G401 (cell line): ENCODE data around the gene TAGLN2. TPM values are rescaled to one million over a fixed set of nuclear protein-coding genes. Genes with fewer than 3 reads are reported as not detected.
A peak's percentile ranks its signal among the peaks of the same experiment; 100 is the strongest.
"Not testable (repeated sequence)": the region's sequence is repeated elsewhere in the genome, so short reads cannot be mapped to it uniquely, and the experiment has no call there.

Experiments used
- DNase-seq: peaks from one replicate; pipeline ENCODE4 v3.0.0-alpha.2; 2015; ENCODE audit warnings: low spot score
- in situ Hi-C: cut with HindIII; loops from 2 replicates; pipeline ENCODE4 v1.10.0; 2016; ENCODE audit warnings: low sequenced_read_pairs, mixed read lengths
- total RNA-seq: library from RNA; depleted of rRNA; stranded (reverse); fragments of >200 nt; shearing (Covaris generic); gene quantifications from 2 replicates; pipeline ENCODE4 v1.2.3, GENCODE V29; 2014

Gene TAGLN2
- total RNA-seq, 1 experiment from 2014 or later = 27.1 TPM

GRCh38 chr1:159913451-159914192, 11.7 kb downstream of the TAGLN2 start:
- no peak for DNase-seq
- in situ Hi-C loops = no loop called here

DNA sequence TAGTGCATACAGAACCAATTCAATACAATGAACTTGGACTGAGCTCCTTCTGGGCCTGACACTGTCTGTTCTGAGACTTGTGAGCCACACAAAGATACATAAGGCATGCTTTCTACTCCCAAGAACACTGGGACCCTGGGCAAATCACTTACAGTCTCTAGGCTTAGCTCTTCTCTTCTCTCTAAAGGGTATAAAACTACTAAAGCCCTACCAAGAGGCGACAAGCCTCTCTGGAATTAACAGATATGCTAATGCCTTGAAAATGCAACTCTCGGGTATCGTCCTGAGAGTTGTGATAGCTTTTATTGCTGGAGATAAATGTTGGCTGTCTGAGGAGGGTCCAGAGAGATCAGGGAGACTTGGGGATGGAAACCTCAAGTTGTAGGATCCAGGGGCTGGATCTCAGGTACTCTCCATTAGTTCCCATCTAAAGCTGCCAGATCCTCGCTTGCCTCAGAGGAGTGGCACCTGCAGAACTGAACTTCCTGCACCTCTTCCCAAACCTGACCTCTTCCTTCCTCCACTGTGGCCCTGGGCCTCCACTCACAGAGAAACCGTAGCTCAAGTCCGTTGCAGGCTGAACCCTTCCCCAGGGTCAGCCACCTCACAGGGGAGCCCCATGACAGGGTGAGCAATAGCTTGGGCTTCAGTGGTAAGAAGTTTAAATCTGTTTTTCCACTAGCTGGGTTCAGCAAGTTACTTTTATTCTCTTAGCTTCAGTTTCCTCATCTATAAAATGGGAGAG, 13.8 kb downstream of the TAGLN2 start:
- in situ Hi-C loops = no loop called here

GRCh38 chr1:159908031-159908940, 17.0 kb downstream of the TAGLN2 start:
- DNase-seq = no peak
- in situ Hi-C loops = no loop called here

More for the DNA sequence above, 13.8 kb downstream of the TAGLN2 start:
- no peak for DNase-seq

DNA sequence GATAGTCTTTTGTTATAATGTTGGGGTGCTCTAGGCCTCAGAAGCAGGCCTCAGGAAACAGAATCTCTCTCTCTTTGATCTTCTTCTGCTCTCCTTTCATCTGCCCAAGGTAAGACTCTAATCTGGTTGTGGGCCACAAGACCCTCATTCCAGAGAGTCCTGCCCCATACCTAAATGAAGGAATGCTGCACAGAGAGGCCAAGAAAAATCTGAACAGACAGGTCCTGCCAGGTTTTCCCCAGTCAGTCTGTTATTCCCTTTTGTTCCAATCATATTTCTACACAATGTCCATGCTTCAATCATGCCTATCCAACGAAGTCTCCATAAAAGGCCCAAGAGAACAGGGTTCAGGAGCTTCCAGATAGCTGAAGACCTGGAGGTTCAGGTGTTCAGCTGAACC, 18.3 kb downstream of the TAGLN2 start:
- no peak for DNase-seq
- in situ Hi-C loops = no loop called here

GRCh38 chr1:159904036-159904435, 21.3 kb downstream of the TAGLN2 start:
- DNase-seq, in situ Hi-C loops: not testable (repeated sequence)

- in situ Hi-C loops = no loop called here
- no peak for DNase-seq
Observed at GRCh38 chr1:159902541-159902940, 22.8 kb downstream of the TAGLN2 start.

- DNase-seq = no peak
- in situ Hi-C loops = no loop called here
Observed at GRCh38 chr1:159900755-159901360, 24.4 kb downstream of the TAGLN2 start.

- no peak for DNase-seq
- in situ Hi-C loops = no loop called here
Observed at GRCh38 chr1:159900086-159900680, 25.1 kb downstream of the TAGLN2 start, which contains the start of gene CFAP45. CFAP45 (minus strand) TSS chr1:159900165; CDS start chr1:159900098, 67 bp downstream.

DNA sequence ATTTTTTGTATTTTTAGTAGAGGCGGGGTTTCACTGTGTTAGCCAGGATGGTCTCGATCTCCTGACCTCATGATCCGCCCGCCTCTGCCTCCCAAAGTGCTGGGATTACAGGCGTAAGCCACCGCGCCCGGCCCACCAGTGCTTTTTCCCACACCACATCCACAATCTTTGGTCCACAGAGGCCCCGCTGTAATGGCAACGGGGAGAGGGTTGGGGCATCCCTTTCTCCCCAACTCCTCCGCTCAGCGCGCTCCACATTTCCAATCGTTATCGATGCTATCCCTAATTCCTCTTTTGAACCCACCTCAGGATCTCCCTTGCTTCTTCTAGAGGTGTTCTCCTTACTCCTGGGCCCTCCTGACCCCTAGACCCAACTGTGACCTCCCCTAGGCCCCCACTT, 25.7 kb downstream of the TAGLN2 start:
- in situ Hi-C loops, DNase-seq: not testable (repeated sequence)

DNA sequence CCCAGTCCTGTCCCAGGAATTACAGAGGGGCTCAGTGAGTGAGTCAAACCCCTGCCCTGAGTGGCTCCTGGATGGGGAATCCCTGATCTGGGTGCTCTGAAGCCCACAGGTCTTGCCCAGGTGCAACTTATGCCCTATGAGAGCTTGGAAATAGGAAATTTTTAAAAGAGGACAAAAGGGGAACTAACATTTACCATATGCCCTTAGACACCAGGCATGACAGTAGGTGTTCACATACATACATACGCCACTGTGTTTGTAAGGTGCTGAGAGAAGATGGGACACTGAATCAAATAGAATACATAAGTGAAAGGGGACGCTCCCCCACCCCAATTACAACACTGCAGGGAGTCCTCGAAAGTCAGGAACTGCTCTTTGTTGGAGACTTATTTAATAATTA, 26.8 kb downstream of the TAGLN2 start:
- in situ Hi-C loops = no loop called here
- no peak for DNase-seq

- no peak for DNase-seq
- in situ Hi-C loops = no loop called here
Observed at GRCh38 chr1:159897962-159898361, 27.3 kb downstream of the TAGLN2 start.

DNA sequence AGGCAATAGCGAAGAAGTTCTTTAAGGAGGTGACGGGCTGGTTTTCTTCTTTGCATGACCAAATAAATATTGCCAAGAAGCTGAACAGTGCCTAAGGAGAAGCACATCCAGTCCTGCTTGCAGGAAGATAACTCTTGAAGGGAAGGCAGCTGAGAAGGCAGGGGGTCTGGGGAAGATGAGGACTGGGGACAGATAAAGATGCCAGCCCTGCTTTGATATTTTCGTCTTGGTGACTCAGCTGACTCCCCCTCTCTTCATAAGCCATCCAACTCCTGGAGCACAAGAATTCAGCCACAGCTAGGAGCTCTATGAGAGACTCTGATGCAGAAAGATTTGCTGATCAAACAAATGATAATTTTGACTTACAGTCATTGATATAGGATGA, 28.8 kb downstream of the TAGLN2 start:
- no peak for DNase-seq
- in situ Hi-C loops = no loop called here

- in situ Hi-C loops = no loop called here
- no peak for DNase-seq
Observed at GRCh38 chr1:159895836-159896545, 29.3 kb downstream of the TAGLN2 start.

DNA sequence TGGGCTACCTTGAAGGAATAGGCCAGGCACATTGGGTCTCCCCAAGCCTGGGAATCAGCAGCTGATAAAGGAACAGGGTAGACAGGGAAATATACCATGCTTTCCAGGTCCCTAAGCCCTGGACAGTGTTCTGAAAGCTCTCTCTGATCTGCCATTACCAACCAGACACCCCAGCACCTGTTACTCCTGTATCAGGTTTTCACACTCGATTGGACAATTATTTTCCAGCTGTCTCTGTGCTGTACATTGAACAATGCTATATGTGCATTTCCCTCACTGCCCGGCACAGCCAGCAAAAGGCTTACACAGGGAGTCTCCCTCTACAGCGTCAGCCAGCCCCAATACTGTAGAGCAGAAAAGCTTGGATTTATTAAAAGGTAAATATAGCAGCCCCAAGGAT, 30.0 kb downstream of the TAGLN2 start:
- DNase-seq = no peak
- in situ Hi-C loops = no loop called here

DNA sequence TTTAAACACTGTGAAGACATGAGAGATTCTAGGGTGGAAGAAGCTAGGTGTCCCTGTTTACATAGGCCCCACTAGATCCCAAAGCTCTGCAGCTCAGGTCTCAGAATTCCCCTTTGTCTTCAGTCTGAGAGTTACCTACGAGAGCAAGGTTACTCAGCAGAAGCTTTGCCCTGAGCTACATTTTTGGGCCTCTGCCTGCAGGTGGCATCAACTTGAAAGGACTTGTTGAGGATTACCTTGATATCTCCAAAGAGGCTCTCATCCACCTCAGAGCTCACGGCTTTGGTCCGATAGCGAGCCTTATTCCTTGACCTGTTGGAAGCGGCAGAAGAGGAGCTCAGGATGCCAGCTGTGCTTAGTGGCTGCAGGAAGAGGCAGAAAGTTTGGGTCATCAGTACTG, 32.4 kb downstream of the TAGLN2 start:
- DNase-seq = no peak
- in situ Hi-C loops = no loop called here

DNA sequence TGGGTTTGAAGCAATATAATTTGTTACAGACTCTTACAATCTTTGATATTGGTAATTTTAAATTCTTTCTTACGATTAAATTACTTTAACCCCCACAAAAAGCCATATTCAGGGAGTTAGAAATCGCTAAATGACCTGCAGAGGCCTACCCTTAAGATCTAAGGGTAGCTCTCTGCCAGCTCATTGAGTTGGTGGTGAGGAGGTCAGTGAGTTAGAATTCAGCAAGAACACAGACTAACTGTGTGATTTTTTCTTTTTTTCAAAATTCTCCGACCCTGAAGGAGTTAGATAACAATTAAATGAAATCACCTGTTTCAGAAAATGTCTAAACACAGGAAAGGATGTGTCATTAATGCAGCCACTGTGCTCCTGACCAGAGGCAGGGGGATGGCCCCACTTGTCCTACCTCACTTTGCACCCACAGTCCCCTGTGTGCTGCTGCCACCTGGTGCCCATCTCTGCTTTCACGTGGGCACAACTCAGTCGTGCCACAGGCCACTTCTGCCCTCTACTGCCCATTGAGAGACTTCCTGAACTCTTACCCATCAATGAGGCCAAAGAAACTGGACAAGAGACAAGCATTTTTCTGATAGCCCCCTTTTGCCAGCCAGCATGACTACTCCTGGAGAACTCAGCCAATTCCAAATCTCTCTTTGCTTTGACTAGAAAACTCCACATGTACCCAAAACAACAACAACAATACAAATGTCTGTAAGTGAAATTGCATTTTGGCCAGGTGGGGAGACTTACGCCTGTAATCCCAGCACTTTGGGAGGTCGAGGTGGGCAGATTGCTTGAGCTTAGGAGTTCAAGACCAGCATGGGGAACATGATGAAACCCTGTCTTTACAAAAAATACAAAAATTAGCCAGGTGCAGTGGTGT, 33.8 kb downstream of the TAGLN2 start:
- in situ Hi-C loops = no loop called here
- DNase-seq = peak; percentile 88

GRCh38 chr1:159890390-159890789, 34.9 kb downstream of the TAGLN2 start:
- DNase-seq = no peak
- in situ Hi-C loops = no loop called here
